ENCODE data around the gene PEX11B. TPM values are rescaled to one million over a fixed set of nuclear protein-coding genes. Genes with fewer than 3 reads are reported as not detected.

The PEX11B gene
- total and polyA plus RNA-seq, 2 experiments from 2014 or later: 7.4 to 9.1 TPM

GRCh38 chr1:145958734-145959133, 40.2 kb upstream of the PEX11B start:
- no peak for DNase-seq (ENCODE audit: low spot score)
- no peak overlapping the region for H3K4me2 ChIP-seq
- H3K4me1 ChIP-seq (ENCODE audit: insufficient read depth): peaks cover 22% of the 10 kb centered on the region
- no peak for TF ChIP-seq ETS1 (IDR thresholded peaks at IDR 0.05)
- TF ChIP-seq STAT1 (IDR thresholded peaks at IDR 0.05; ENCODE audit: unreplicated experiment): no peak
- no peak for TF ChIP-seq POLR2AphosphoS5 (IDR thresholded peaks at IDR 0.05; ENCODE audit: low read depth)
- no peak for TF ChIP-seq REST (IDR thresholded peaks at IDR 0.05; ENCODE audit: unreplicated experiment)
- no peak for TF ChIP-seq ZNF114 (CRISPR knock-in tag; IDR thresholded peaks at IDR 0.05)
- TF ChIP-seq ZNF462 (CRISPR knock-in tag; IDR thresholded peaks at IDR 0.05): no peak
- TF ChIP-seq CTCF (conservative IDR thresholded peaks at IDR 0.05; ENCODE audit: low read depth in 2 of 2): no peak
- TF ChIP-seq EZH2 (IDR thresholded peaks at IDR 0.05; ENCODE audit: low read depth, unreplicated experiment): no peak
- no peak overlapping the region for H2AFZ ChIP-seq
- H3K36me3 ChIP-seq (ENCODE audit: insufficient read depth): no peaks in the 10 kb centered on the region
- no peaks in the 10 kb centered on the region for H3K79me2 ChIP-seq (replicated peaks; ENCODE audit: insufficient read depth)
- no peaks in the 10 kb centered on the region for H3K9me2 ChIP-seq (ENCODE audit: insufficient read depth)
- H3K4me1 Mint-ChIP-seq: peaks cover 29% of the 10 kb centered on the region
- no peaks in the 10 kb centered on the region; the same call in 2 of the 3 replicates for H3K36me3 Mint-ChIP-seq (ENCODE audit: low read depth)
- peaks cover 1% of the 10 kb centered on the region; the same call in 1 of the 2 replicates for H3F3A ChIP-seq (replicated peaks; ENCODE audit: low read depth)
- no peak overlapping the region for H3K27ac Mint-ChIP-seq
- H4K20me1 ChIP-seq (replicated peaks; ENCODE audit: insufficient read depth): no peaks in the 10 kb centered on the region
- peaks cover 68% of the 10 kb centered on the region for H3K27me3 Mint-ChIP-seq (ENCODE audit: insufficient read depth, low read depth, poor library complexity)
- no peak overlapping the region; the same call in 2 of the 3 replicates for H3K4me3 Mint-ChIP-seq
- H3K27me3 ChIP-seq (ENCODE audit: insufficient read depth): peaks cover 89% of the 10 kb centered on the region
- ATAC-seq: no peak
- no peak overlapping the region for H3K27ac ChIP-seq (ENCODE audit: low read depth)
- 0 out of 2 replicates have a peak overlapping the region, but pooled peaks have one; percentile 72 for H3K4me3 ChIP-seq
- peaks cover 2% of the 10 kb centered on the region; the same call in 2 of the 3 replicates for H3K9me3 Mint-ChIP-seq
